ENCODE measurements around the gene BICRAL.

- TF ChIP-seq GATA2 (IDR thresholded peaks at IDR 0.05; ENCODE audit: low read depth, low read length) (no peak), GATA3 (IDR thresholded peaks at IDR 0.05; ENCODE audit: low read depth, low read length) (no peak)
Observed at GRCh38 chr6:42845327-42845694, 63.5 kb downstream of the BICRAL start.

Measured in SH-SY5Y (cell line).